Stimulated activated CD8-positive, alpha-beta memory T cell treated with anti-CD3 and anti-CD28 coated beads, Interleukin-12 subunit alpha, Interleukin-12 subunit beta, amount 100 ng/mL, for 4 hours (primary cell): ENCODE measurements around the gene FOXP4.

Experiments
- DNase-seq: peaks from one replicate; pipeline ENCODE4 v3.0.0-alpha.2; 2020; ENCODE audit warnings: low read depth

The FOXP4 gene

DNA sequence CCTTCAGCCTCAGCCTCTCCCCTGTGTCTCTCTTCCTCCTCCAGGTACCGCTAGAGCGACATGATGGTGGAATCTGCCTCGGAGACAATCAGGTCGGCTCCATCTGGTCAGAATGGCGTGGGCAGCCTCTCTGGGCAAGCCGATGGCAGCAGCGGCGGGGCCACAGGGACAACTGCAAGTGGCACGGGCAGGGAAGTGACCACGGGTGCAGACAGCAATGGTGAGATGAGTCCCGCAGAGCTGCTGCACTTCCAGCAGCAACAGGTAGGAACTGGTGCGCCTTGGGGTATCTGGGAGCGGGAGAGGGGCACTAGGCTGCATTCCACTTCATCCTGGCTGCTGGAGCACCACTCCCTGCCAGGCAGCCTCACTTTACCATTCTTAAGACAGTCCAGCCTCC lies 19.5 kb downstream of the FOXP4 start:
- DNase-seq, result no peak

DNA sequence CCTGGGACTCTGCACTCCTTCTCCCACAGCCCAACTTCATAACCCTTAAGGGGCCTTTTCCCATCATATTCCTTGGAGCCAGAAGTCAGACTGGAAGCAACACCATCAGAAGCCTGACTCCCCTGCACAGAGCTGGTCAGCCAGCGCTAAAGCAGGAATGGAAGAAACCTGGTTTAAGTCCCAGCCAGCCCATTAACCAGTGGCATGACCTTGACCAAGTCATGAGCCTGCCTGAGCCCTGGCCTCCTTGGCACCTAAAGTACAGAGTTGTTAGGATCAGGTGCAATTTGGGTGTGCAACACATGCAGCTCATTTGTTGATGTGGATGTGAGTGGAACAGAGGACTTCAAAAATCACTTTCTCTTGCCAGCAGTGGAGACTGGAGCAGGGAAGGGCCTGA lies 20.8 kb downstream of the FOXP4 start:
- DNase-seq, result no peak

DNA sequence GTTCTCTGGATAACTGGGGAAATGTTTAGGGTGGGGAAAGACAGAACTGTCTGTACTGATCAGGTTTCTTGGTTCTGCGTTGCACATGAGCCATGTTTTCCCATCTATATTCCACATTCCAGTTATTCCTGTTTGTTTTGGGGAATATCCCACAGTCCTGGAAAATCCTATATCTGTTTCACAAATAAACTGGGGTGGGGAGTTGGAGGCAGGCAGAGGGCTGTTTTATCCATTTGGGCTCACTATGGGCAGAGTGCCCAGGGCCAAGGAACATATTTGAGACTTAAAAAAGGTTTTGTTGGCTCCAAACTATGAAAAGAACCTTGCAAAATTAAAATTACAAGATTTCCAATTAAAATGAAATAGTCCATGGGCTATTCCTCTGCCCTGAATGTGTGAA lies 21.5 kb downstream of the FOXP4 start:
- no peak for DNase-seq

DNA sequence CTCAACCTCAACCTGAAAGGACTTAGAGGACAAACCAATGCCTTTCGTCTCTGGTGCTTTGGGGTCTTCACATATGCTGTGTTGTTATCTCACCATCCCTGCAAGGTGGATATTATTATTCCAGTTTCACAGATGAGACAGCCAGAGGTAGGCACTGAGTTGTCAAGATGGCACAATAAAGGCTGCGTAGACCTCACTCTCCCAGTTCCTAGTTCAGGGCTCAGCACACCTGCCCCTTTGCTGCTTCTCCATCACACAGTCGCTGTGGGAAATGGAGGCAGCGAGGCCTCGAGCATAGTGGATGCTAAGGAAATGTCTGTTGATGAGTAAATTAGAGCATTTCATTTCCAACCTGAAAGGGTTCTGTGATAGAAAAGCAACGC lies 22.0 kb downstream of the FOXP4 start:
- DNase-seq, result no peak

DNA sequence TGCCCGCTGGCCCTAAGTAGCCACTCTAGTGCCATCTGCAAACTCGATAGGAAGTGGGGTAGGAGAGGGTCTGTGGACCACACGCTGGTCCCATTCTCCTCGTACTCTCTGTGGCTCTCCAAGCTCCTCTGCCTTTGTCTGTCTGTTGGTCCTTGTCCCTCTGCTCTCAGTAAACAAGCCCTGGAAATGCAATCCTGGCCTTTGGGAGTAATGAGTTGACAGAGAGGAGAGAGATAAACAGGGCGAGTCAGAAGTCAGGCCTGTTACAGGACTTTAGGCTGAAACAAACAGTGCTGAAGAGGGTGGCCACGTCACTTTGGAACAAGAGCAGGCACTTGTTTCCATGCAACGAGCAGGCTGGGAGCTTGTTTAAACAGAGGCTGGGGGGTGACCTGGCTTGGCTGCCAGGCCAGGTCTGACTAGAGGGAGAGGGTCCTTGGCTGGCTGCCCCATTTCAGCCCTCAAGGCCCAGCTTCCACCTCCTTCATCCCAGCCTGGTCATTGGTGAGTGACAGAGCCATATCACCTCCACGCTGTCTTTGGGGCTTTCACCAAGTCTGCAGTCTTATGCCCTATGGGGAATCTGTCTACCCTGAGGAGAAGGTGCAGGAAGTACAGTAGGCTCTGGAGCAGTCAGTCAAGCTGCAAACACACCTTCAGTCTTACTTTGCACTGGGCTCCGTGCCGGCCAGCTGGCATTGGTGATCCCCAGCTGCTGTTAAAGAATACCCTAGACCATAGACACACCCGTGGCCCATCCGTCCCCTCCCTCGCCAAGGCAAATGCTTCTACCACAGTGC lies 22.6 kb downstream of the FOXP4 start:
- no peak for DNase-seq

DNA sequence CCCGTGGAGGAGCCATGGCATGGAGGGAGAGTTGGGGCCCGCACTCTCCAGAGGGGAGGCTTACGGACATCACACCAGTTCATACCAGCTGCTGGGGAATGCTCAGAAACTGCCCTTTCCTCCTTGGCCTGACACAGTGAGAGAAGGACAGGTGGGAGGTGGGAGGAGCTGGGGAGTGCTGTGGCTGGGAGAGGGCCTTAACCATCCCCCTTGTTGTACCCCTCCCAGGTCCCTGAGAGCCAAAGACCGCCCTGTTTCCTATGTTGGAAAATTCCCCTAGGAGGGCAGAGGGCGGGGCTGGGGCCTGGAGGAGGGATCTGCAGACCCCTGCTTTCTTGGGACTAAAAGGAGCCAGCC lies 24.1 kb downstream of the FOXP4 start:
- no peak for DNase-seq

DNA sequence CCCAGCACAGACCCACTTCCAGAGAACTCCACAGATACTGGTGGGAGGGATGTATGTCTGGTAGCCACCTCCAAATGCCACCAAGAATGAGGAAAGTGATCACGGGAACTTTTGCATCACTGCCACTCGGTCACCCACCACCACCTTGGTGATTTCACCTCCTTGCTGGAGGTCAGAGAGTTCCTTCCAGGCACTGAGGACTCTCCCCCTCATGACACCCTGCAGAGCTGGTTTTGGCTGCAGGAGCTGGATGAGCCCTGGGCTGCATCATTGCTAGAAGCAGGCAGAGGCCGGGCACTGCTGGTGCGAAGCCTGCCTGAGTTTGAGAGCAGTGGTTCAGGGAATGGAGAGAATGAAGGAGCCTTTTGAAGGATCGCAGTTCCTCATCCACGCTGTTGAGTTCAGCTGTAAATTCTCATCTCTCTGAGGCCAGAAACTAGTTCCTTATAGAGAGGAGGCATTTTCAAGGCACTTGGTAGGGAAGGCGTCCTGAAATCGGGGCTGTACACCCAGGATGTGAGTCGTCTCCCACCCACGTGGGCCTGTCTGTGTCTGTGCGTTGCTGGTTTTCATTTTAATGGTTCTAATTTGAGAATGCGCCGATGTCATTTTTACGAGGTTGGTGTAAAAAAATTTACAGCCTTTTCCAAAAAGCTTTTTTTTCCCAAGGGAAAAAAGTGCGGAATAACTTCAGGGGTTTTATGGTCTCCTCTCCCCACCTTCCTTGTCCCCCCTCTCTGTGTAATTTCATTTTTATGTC lies 25.0 kb downstream of the FOXP4 start:
- no peak for DNase-seq

DNA sequence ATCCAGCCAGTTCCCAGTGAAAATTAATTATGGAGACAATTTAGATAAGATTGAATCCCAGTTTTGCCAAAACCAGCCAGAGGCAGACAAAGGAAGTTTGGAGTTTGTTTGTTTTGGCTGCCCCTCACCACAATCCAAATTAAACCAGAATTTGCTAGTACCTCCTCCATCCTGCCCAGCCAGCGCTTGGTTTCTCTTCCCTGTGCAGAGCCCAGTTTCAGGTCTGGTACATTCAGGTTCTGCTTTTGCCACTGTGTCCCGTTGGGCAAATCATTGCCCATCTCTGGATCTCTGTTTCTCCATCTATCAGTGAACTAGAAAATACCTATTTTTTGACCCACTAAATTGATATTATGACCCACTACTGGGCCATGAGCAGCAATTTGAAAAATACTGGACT lies 26.4 kb downstream of the FOXP4 start:
- no peak for DNase-seq

DNA sequence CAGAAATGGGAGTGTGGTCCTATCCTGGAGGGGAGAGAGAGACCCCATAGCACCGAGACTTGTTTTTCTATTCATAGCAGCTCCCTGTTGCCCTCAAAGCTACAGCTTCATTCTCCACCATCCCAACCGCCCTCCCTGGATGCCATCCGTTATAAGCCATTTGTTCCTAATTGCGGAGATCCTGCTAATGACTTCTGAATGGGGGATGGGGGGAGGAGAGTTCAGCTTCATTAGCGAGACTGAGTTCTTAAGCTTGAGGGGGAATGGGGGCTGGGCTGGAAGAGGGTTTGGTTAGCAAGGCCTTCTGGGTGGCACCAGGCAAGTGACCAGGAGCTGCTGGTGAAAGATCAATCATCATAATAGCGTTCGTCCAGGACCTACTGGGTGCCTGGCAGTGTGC lies 27.1 kb downstream of the FOXP4 start:
- no peak for DNase-seq

DNA sequence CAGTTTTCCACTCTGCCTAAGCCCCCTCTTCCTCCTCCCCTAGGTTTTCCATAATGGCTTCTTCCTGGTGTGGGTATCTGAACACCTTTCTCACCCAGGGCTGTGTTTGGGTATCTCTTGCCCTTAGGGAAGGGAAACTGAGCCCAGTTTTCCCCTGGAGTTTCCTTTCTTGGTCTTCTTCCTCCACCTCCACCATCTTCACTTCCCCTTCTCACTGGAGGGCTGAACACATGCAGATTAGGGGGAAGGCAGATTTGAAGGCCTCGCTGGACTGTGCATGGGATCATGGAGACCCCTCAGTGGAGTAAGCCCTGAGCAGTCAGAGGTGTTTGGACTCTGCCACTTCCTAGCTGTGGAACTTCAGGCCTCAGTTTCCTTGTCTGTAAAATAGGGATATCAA lies 27.8 kb downstream of the FOXP4 start:
- DNase-seq, result no peak

DNA sequence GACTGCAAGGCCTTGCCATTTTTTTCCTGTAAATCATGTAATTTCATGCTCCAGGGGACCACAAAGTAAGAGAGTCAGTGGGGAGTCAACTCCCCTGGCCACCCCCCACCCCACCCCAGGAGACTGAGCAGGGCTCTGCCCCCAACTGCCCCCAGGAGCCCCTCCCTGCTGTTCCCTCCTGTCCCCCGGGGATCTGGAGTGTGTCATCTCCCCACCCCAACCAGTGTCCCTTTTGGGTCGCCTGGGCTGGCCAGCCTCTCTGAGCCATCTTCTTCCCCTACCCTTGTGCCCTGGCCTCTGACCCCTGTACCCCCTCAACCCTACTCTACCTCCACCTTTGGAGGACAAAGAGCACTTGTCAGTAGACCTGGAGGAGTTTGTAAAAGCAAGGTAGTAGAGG lies 29.4 kb downstream of the FOXP4 start:
- DNase-seq, result no peak

DNA sequence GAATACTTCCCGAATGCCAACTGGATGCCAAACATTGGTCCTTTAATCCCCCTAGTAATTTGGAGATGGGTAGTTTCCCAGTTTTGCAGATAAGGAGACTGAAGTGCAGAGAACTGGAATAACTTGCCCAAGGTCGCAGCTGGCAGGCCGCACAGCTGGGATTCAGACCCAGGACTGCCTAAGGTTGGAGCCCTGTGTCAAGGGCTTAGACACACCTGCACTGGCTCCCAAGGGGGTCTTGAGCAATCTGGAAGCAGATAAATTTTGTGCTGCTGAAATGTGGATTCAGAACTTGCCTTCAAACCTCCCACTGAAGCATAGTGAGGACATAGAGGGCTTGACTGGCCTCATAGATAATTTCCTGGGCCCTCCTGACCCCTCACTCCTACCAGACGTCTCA lies 30.5 kb downstream of the FOXP4 start:
- no peak for DNase-seq

DNA sequence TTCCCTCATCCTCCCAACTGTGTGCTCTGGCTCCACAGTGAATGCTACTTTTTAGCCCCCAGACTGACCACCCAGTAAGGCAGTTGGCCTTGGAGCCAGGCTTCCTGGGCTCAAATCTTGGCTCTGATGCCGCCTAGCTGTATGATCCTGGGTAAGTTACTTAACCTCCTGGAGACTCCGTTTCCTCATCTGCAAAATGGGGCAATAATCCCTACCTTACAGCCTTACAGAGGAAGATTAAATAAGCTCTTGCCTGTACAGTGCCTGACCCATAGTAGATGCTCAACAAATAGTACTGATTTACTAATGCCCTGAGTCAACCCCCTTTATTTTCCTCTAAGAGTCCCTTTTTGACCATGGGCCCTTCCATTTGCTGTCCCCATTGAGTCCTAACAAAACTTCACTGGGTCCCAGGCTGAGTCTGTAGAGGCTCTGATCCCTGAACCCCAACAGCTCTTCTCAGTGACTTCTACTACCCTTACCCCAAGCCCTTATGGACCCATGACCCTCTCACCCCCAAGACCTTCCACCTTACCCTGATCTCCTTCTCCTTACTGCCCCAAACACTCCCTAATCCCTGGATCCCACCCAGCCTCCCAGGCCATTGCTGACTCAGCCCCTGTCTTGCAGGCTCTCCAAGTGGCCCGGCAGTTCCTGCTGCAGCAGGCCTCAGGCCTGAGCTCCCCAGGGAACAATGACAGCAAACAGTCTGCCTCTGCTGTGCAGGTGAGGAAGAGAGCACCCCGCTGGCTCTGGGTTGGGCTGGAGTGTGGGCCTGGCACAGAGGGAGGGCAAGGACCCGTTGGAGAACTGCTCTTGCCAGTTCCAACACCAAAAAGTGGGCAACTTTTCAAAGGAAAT lies 31.4 kb downstream of the FOXP4 start:
- DNase-seq, result no peak

DNA sequence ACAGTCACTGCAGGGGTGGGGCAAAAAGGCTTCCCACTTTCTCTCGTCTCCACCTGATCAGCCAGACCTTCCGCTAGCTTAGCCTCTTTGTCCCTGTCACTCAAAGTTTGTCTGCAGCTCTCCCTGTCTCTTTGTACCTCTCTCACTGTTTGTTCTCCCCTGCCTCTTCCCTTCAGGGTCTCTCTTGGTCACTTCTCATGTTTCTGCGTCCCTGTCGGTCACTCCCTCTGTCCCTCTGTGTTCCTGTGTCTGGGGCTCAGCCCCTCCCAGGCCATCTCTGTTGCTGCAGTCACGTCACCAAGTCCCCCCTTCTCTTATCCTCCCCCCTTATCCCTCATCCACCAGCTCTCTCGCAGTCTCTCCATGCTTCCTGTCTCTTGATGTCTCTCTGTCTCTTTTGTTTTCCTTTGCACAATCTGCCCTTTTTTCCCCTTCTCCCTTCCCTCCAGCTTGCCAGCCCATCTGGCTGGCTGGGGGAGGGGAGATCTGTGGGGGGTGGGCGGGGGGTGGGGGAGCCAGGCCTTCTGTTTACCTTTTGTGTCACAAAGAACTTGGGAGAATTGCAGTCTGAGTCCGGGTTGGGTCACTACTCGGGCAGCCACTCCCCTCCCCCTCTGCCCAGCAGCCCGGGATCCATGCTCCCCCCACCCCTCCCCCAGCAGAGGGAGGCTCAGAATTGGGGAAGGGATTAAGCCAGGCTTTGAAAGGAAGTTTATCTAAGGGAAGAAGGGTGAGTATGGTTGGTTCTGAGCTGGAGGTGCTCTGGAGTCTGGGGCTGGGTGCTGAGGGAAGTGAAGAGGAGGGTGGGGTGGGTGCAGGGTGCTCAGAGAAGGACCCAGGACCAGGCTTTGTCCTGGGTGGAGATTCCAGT lies 32.3 kb downstream of the FOXP4 start:
- no peak for DNase-seq

DNA sequence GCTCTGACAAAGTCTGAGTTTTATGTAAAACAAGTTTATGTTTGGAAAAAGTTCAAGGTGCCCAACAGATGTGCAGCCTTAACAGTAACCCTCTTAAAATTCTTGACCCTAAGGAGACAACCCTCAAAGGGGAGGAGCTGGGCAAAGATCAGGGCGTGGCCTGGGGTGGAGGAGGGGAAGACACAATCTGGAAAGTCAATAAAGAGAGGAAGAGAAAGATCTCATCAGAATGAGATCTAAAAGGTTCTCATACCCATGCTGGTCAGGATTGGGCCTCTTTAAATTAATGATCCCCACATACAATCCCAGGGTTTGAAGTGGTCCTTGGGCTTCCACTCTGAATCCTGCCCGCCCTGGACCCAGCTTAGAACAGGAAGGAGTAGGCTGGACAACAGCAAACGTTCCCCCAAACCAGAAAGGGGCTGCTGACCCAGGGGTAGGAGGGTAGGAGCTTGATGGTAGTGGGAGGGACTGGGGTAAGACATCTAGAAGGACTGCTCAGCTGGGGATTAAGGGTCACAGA lies 33.0 kb downstream of the FOXP4 start:
- DNase-seq, result no peak

DNA sequence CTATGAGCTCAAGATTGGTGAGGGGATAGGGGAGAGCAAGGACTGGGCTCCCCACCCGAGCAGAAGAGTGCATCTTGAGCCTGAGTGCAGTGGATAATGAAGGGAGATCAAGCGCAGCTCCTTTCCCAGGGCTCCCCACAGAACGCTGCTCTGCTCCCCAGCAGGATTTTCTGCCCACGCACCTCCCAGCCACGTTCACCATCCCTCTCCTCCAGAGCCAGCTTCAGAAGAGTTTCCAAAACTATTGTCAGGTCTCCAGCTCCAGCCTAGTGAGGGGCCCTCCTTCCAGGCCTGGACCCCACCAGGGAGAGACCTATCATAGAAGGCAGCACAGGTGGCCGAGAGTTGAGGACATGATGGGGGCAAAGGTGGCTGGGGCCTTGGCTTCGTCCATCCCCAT lies 34.5 kb downstream of the FOXP4 start:
- DNase-seq, result no peak

DNA sequence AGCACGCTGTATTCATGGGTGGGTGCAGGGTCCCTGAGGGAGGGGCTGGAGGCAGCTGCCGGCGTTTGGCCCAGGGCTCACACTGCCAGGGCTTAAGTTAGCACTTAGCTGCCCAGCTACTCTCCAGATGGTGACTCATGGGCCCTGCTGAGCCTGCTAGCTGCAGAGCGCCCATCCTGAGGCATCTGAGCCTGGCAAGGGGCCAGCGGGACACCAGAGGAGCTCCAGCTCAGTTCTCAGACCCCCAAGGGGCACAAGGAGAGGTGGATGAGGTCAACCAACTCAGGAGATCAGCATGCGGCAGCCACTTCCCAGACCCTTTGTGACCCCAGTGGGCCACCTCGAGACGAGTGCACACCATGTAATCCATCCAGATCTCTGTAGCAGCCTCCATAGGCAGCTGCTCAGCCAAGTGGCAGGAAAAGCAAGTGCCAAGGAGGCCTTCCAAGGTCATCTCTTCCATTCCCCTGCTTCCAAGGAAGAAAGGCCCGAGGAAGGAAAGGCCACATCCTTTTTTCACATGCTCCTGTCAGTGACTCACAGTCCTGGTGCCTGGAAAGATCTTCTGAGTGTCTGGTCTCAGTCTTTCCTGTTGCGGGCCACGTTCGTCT lies 35.3 kb downstream of the FOXP4 start:
- DNase-seq, result no peak

DNA sequence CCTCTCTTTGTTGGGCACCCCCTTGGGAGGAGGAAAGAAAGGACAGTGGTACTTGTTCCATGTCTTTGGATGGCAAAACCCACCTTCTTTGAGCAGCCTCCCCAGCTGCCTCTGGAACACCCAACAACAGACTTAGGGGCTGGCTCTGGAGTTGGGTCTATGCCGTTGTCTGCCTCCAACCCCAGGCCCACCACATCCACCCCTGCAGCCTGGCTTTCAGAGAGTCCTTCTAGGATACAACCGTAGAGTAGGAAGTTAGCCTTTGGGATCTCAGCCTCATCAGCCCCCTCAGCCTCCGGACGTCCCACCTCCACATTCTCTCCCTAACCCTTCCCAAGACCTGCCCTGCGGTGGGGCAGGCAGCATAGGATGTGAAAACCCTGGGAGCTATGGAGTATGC lies 36.4 kb downstream of the FOXP4 start:
- no peak for DNase-seq

DNA sequence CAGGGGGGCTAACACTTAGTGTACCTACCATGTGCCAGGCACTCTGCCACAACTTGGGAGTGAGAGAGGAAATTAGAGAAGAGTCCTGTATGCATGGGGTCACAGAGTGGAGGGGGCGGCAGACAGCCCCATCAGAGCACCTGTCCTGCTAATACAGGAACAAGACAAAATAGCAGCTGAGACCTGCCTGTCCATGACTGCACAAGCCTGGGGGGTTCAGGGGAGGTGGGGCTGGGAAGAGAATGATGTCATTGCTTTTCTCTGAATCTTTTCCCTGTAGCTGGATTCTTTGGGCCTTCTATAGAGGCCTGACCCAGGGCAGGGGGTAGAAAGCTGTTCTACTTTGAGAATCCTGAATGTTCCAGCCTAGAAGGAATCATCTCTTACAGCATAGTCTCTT lies 37.4 kb downstream of the FOXP4 start:
- no peak for DNase-seq

DNA sequence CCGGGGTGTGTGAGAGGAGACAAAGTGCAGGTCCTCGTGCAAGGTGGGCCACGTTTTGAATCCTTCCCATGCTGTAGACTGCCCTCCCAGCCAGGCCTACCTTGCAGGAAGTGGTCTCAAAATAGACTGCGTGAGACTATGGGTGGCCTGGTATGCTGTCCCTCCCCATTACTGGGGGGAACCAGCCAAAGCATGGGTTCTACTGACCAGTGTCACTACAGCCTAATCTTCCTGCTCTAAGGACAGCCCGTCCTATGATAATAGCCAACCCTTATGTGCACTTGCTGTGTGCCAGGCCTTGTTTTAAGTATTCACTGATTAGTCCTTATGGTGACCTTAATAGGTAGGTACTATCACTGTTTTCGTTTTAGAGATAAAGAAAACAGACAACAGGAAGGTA lies 38.0 kb downstream of the FOXP4 start:
- DNase-seq, result no peak

DNA sequence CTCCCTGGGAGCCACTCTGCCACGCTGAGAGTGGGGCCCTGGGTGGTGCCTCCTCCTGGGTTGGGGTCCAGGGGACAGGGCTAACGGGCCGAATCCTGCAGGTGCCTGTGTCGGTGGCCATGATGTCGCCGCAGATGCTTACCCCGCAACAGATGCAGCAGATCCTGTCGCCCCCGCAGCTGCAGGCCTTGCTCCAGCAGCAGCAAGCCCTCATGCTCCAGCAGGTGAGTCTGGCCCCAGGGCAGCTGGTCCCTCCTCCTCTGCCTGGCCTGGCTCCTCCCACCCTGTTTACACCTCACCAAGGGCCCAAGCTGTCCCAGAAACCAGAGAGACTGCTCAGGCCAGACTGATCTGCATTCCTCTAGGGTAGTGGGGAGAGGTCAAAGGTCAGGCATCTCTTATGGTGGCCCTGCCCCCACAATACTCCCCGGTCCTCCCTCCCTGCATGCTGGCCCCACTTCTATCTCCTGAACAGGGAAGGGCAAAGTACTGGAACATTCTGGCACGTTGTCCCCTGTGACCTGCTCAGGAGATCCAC lies 38.6 kb downstream of the FOXP4 start:
- DNase-seq, result no peak
